Mesothelial cell of epicardium (in vitro differentiated cells): ENCODE measurements around the gene KANSL1L. TPM values are rescaled to one million over a fixed set of nuclear protein-coding genes. Genes with fewer than 3 reads are reported as not detected.

ENCODE experiments used
- DNase-seq, 2 experiments: peaks; one replicate each; pipeline ENCODE4 v3.0.0; 2021; ENCODE audit warnings: low spot score in 2 of 2; ENCODE audit not compliant: unreplicated experiment in 2 of 2
- H3K27ac Mint-ChIP-seq: 2 replicates; pipeline ENCODE4 v1.8.0; 2021; ENCODE audit warnings: mixed read lengths
- H3K27me3 Mint-ChIP-seq: 2 replicates; pipeline ENCODE4 v1.8.0; 2021; ENCODE audit warnings: low read depth, mixed read lengths
- H3K36me3 Mint-ChIP-seq: 2 replicates; pipeline ENCODE4 v1.8.0; 2021; ENCODE audit warnings: mixed read lengths
- H3K4me1 Mint-ChIP-seq: 2 replicates; pipeline ENCODE4 v1.8.0; 2021; ENCODE audit warnings: mixed read lengths
- H3K4me3 Mint-ChIP-seq: 2 replicates; pipeline ENCODE4 v1.8.0; 2021; ENCODE audit warnings: mild to moderate bottlenecking, moderate library complexity, mixed read lengths
- H3K9me3 Mint-ChIP-seq: 2 replicates; pipeline ENCODE4 v1.8.0; 2021; ENCODE audit warnings: mixed read lengths
- total RNA-seq: library from RNA; stranded (reverse); gene quantifications from 3 replicates; pipeline ENCODE4 v1.2.1, GENCODE V29; 2021
- TF ChIP-seq, protein P1 (sequence below): fragments of 200-600 bp; sonication (generic); IDR thresholded peaks from one replicate; pipeline ENCODE4 v1.5.0; 2021; ENCODE audit warnings: antibody characterized with exemption; ENCODE audit not compliant: unreplicated experiment

Gene KANSL1L
- total RNA-seq, 1 donor from 2014 or later = 25.9 TPM

DNA sequence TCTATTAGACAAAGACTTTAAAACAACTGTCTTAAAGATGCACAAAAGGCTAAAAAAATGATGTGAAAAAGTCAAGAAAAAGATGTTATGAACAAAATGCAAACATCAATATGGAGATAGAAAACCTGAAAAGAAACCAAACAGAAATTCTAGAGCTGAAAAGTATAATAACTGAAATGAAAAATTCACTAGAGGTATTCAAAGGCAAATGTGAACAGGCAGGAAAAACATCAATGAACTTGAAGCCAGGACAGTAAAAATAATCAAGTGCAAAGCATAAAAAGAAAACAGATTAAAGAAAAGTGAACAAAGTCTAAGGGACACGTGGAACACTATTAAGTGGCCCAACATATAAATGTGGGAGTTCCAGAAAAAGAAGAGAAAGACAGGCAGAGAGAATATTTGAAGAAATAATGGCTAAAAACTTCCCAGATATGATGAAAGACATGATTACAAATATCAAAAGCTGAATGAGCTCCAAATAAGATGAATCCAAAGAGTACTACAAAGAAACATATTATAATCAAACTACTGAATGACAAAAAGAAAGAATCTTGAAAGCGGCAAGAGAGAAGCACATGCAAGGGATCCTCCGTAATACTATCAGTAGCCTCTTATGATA is 57.5 kb downstream of the KANSL1L start:
- H3K27ac Mint-ChIP-seq = no peak overlapping the region
- no peaks in the 10 kb centered on the region for H3K4me1 Mint-ChIP-seq
- TF ChIP-seq, protein P1, sequence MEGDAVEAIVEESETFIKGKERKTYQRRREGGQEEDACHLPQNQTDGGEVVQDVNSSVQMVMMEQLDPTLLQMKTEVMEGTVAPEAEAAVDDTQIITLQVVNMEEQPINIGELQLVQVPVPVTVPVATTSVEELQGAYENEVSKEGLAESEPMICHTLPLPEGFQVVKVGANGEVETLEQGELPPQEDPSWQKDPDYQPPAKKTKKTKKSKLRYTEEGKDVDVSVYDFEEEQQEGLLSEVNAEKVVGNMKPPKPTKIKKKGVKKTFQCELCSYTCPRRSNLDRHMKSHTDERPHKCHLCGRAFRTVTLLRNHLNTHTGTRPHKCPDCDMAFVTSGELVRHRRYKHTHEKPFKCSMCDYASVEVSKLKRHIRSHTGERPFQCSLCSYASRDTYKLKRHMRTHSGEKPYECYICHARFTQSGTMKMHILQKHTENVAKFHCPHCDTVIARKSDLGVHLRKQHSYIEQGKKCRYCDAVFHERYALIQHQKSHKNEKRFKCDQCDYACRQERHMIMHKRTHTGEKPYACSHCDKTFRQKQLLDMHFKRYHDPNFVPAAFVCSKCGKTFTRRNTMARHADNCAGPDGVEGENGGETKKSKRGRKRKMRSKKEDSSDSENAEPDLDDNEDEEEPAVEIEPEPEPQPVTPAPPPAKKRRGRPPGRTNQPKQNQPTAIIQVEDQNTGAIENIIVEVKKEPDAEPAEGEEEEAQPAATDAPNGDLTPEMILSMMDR = no peak
- peaks cover 50% of the 10 kb centered on the region for H3K36me3 Mint-ChIP-seq
- no peak overlapping the region for H3K4me3 Mint-ChIP-seq
- DNase-seq = no peak
- no peaks in the 10 kb centered on the region for H3K27me3 Mint-ChIP-seq
- peaks cover 45% of the 10 kb centered on the region for H3K9me3 Mint-ChIP-seq

DNA sequence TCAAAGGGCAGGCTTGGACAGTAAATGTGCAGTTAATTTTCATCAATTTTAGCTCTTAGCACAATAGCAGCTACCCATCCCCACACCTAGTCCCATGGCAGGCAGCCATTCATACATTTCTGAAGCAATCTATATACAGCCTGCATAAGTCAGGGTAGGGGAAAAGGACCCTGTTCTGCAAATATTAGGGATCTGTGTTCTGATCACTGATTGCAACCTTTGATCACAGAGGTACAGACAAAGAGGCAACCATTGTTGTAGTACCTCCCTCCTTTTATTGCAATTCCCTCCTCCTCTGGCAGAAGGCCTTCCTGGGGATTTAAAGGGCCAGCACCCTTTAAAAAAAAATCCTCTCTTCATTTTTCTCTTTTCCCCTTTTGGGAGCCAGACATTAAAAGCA is 58.3 kb downstream of the KANSL1L start:
- peaks cover 45% of the 10 kb centered on the region for H3K9me3 Mint-ChIP-seq
- H3K4me1 Mint-ChIP-seq = no peaks in the 10 kb centered on the region
- H3K4me3 Mint-ChIP-seq = no peak overlapping the region
- TF ChIP-seq, protein P1 = no peak
- no peak overlapping the region for H3K27ac Mint-ChIP-seq
- H3K36me3 Mint-ChIP-seq = peaks cover 48% of the 10 kb centered on the region
- H3K27me3 Mint-ChIP-seq = no peaks in the 10 kb centered on the region
- DNase-seq = no peak

DNA sequence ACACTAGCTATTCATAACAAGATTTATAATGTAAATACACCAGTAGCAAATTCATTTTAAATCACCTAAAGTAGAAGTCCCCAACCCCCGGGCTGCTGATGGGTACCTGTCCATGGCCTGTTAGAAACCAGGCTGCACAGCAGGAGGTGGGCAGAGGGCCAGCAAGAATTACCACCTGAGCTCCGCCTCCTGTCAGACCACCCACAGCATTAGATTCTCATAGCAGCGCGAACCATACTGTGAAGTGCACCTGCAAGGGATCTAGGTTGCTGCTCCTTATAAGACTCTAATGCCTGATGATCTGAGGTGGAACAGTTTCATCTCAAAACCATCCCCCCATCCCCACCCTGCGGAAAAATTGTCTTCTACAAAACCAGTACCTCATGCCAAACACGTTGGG is 71.3 kb downstream of the KANSL1L start:
- Mint-ChIP-seq H3K27me3 (no peaks in the 10 kb centered on the region), H3K4me1 (no peaks in the 10 kb centered on the region), H3K9me3 (no peaks in the 10 kb centered on the region), H3K36me3 (peaks cover 11% of the 10 kb centered on the region), H3K27ac (no peak overlapping the region), H3K4me3 (no peak overlapping the region)
- no peak for DNase-seq
- TF ChIP-seq, protein P1 = no peak

DNA sequence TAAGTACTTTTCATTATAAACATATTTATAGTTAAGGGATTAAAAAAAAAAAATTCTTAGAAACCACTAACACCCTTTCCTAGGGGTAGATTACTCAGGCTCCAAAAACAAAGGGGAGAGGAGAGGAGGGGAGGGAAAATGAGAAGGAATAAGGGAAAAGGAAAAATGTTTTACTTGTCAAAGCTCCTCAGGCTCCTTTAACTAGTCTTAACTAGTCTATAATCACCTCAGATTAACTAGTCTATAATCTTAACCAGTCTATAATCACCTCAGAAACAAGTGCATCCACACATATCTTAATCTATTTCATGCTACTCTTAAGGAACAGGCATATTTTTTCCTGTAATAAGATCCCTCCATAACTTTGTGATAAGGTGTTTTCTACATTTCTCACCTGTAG is 76.4 kb downstream of the KANSL1L start:
- peaks cover 3% of the 10 kb centered on the region for H3K36me3 Mint-ChIP-seq
- no peak for DNase-seq
- no peak overlapping the region for H3K4me3 Mint-ChIP-seq
- H3K27ac Mint-ChIP-seq = no peak overlapping the region
- peaks cover 8% of the 10 kb centered on the region for H3K9me3 Mint-ChIP-seq
- H3K4me1 Mint-ChIP-seq = no peaks in the 10 kb centered on the region
- H3K27me3 Mint-ChIP-seq = no peaks in the 10 kb centered on the region
- TF ChIP-seq, protein P1 = no peak

DNA sequence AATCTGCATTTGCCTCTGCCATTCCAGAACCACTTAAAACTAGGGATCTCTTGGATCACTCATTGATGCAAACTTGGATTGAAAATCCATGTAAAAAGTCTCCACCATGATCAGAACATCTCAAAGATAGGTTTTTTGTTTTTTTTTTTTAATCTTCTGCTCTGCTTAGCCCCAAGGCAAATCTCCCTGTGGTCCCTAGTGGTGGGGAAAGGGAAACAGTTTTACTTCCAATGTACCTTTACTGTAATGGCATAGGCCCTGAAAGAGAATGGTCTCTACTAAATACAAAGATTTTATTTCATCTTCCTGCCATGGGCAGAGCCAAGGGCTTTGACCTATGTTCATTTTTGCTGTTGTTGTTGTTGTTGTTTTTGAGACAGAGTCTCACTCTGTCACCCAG is 78.4 kb downstream of the KANSL1L start:
- H3K27me3 Mint-ChIP-seq = no peaks in the 10 kb centered on the region
- TF ChIP-seq, protein P1 = no peak
- peaks cover 3% of the 10 kb centered on the region for H3K36me3 Mint-ChIP-seq
- peaks cover 8% of the 10 kb centered on the region for H3K9me3 Mint-ChIP-seq
- H3K4me1 Mint-ChIP-seq = no peaks in the 10 kb centered on the region
- DNase-seq = no peak
- H3K4me3 Mint-ChIP-seq = no peak overlapping the region
- H3K27ac Mint-ChIP-seq = no peak overlapping the region

DNA sequence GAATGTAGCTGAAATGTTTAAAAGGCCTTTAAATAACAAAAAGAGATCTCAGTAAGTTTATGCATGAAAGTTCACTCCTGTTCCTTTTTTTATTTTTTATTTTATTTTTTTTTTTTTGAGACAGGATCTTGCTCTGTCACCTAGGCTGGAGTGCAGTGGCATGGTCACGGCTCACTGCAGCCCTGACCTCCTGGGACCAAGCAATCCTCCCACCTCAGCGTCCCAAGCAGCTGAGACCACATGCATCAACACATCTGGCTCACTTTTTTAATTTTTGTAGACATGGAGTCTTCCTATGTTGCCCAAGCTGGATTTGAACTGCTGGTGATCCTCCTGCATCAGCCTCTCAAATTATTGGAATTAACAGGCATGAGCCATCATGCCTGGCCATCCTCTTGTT is 84.3 kb downstream of the KANSL1L start:
- no peaks in the 10 kb centered on the region for H3K27me3 Mint-ChIP-seq
- no peak overlapping the region for H3K4me3 Mint-ChIP-seq
- H3K4me1 Mint-ChIP-seq = no peaks in the 10 kb centered on the region
- TF ChIP-seq, protein P1 = no peak
- DNase-seq = no peak
- peaks cover under 1% of the 10 kb centered on the region for H3K9me3 Mint-ChIP-seq
- no peaks in the 10 kb centered on the region for H3K36me3 Mint-ChIP-seq
- no peak overlapping the region for H3K27ac Mint-ChIP-seq
